ENCODE results near the gene WDR64. TPM values are rescaled to one million over a fixed set of nuclear protein-coding genes. Genes with fewer than 3 reads are reported as not detected.

Gene WDR64
- polyA plus RNA-seq, 1 donor (not counting 4 experiments of a cell fraction or from before 2014, with no cell fraction given): not detected

DNA sequence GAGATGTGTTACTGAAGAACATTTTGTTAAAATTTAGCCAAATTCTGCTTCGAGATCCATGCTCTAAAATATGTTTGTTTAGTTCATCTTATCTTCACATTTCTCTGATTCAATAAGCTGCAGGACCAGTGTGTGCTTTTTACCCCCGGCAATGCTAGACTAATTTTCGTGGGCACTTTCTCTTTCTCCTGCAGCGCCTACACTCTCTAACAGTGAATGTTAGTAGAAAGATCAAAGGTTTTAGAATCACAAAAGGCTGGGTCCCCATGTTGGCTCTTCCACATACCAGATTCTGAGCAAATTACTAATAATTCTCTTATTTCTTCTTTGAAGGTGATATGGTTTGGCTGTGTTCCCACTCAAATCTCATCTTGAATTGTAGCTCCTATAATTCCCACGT, 20.4 kb upstream of the WDR64 start:
- Histone ChIP-seq H2AFZ (ENCODE audit: control insufficient read depth, low read length) (no peak overlapping the region), H3K27ac (ENCODE audit: control insufficient read depth, insufficient read depth, low read length) (no peak overlapping the region), H3K9me1 (ENCODE audit: control insufficient read depth, extremely low read depth, insufficient read depth, low read length) (no peaks in the 10 kb centered on the region), H3K4me2 (ENCODE audit: control insufficient read depth, extremely low read depth, insufficient read depth, low read depth, low read length) (no peak overlapping the region), H3K9me3 (ENCODE audit: control insufficient read depth, low read depth, low read length) (no peaks in the 10 kb centered on the region), H3K9ac (ENCODE audit: control insufficient read depth, extremely low read depth, insufficient read depth, low read length) (no peak overlapping the region), H3K4me3 (ENCODE audit: control insufficient read depth in 2 of 3, extremely low read depth in 1 of 3, insufficient read depth in 2 of 3, low read depth in 1 of 3, low read length in 3 of 3) (no peak overlapping the region), H3K79me2 (ENCODE audit: control insufficient read depth, insufficient read depth, low read length) (peaks cover 36% of the 10 kb centered on the region), H3K27me3 (ENCODE audit: control insufficient read depth, extremely low read depth, insufficient read depth, low read length) (no peaks in the 10 kb centered on the region), H3K4me1 (ENCODE audit: control insufficient read depth, extremely low read depth, insufficient read depth, low read length) (peaks cover 6% of the 10 kb centered on the region), H4K20me1 (ENCODE audit: control insufficient read depth, extremely low read depth, insufficient read depth, low read length) (no peaks in the 10 kb centered on the region), H3K36me3 (ENCODE audit: control insufficient read depth in 2 of 2, extremely low read depth in 1 of 2, insufficient read depth in 2 of 2, low read length in 2 of 2) (peaks cover 1 to 15% of the 10 kb centered on the region in 2 experiments)
- TF ChIP-seq, protein P1, sequence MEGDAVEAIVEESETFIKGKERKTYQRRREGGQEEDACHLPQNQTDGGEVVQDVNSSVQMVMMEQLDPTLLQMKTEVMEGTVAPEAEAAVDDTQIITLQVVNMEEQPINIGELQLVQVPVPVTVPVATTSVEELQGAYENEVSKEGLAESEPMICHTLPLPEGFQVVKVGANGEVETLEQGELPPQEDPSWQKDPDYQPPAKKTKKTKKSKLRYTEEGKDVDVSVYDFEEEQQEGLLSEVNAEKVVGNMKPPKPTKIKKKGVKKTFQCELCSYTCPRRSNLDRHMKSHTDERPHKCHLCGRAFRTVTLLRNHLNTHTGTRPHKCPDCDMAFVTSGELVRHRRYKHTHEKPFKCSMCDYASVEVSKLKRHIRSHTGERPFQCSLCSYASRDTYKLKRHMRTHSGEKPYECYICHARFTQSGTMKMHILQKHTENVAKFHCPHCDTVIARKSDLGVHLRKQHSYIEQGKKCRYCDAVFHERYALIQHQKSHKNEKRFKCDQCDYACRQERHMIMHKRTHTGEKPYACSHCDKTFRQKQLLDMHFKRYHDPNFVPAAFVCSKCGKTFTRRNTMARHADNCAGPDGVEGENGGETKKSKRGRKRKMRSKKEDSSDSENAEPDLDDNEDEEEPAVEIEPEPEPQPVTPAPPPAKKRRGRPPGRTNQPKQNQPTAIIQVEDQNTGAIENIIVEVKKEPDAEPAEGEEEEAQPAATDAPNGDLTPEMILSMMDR (optimal IDR thresholded peaks at IDR 0.05 in 1 of 3, IDR thresholded peaks at IDR 0.05 in 1 of 3, conservative IDR thresholded peaks at IDR 0.05 in 1 of 3; ENCODE audit: extremely low read depth in 1 of 3, insufficient read depth in 2 of 3, low read length in 3 of 3): no peak
- TF ChIP-seq EZH2 (IDR thresholded peaks at IDR 0.05; ENCODE audit: low read length): no peak
- FAIRE-seq (no peak), DNase-seq (ENCODE audit: low read depth, low spot score) (no peak)
- dilution Hi-C loops (cut with MboI; ENCODE audit: extremely low pct_ligation_motif_present, low sequenced_read_pairs): no loop called here

DNA sequence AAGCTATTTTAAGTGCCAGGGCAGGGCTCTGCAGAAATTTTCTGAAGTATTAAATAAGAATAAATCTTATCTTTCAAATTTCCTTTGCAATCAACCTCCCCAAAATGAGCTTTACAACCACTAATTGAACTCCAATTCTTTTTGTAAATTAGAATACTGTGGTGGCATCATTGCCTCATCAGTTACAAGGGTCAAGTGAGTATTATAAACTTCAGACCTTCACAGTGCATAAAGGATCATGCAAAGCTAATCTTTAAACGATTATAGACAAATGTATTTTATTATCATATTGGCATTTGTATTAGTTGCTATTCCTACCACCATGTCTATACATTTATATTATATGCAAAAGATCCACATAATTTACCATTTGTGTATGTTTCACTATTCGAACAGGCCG, 19.1 kb upstream of the WDR64 start:
- no peak for FAIRE-seq
- H3K36me3 ChIP-seq (ENCODE audit: control insufficient read depth in 2 of 2, extremely low read depth in 1 of 2, insufficient read depth in 2 of 2, low read length in 2 of 2): peaks cover 1 to 15% of the 10 kb centered on the region in 2 experiments
- dilution Hi-C loops (cut with MboI; ENCODE audit: extremely low pct_ligation_motif_present, low sequenced_read_pairs): no loop called here

More for the DNA sequence above, 19.1 kb upstream of the WDR64 start:
- no peak for DNase-seq (ENCODE audit: low read depth, low spot score)
- Histone ChIP-seq H3K27ac (ENCODE audit: control insufficient read depth, insufficient read depth, low read length) (no peak overlapping the region), H3K4me2 (ENCODE audit: control insufficient read depth, extremely low read depth, insufficient read depth, low read depth, low read length) (no peak overlapping the region), H4K20me1 (ENCODE audit: control insufficient read depth, extremely low read depth, insufficient read depth, low read length) (no peaks in the 10 kb centered on the region), H3K27me3 (ENCODE audit: control insufficient read depth, extremely low read depth, insufficient read depth, low read length) (no peaks in the 10 kb centered on the region), H3K4me3 (ENCODE audit: control insufficient read depth in 2 of 3, extremely low read depth in 1 of 3, insufficient read depth in 2 of 3, low read depth in 1 of 3, low read length in 3 of 3) (no peak overlapping the region), H3K9ac (ENCODE audit: control insufficient read depth, extremely low read depth, insufficient read depth, low read length) (no peak overlapping the region), H2AFZ (ENCODE audit: control insufficient read depth, low read length) (no peak overlapping the region), H3K79me2 (ENCODE audit: control insufficient read depth, insufficient read depth, low read length) (peaks cover 49% of the 10 kb centered on the region), H3K4me1 (ENCODE audit: control insufficient read depth, extremely low read depth, insufficient read depth, low read length) (peaks cover 12% of the 10 kb centered on the region), H3K9me1 (ENCODE audit: control insufficient read depth, extremely low read depth, insufficient read depth, low read length) (no peaks in the 10 kb centered on the region), H3K9me3 (ENCODE audit: control insufficient read depth, low read depth, low read length) (no peaks in the 10 kb centered on the region)
- TF ChIP-seq EZH2 (IDR thresholded peaks at IDR 0.05; ENCODE audit: low read length): no peak
- TF ChIP-seq, protein P1 (optimal IDR thresholded peaks at IDR 0.05 in 1 of 3, IDR thresholded peaks at IDR 0.05 in 1 of 3, conservative IDR thresholded peaks at IDR 0.05 in 1 of 3; ENCODE audit: extremely low read depth in 1 of 3, insufficient read depth in 2 of 3, low read length in 3 of 3): no peak
